ENCODE data around the gene AFF3. TPM values are rescaled to one million over a fixed set of nuclear protein-coding genes. Genes with fewer than 3 reads are reported as not detected.

The AFF3 gene
- total and polyA plus RNA-seq, 4 donors, result 0.48 to 5.3 (median 2.3) TPM

DNA sequence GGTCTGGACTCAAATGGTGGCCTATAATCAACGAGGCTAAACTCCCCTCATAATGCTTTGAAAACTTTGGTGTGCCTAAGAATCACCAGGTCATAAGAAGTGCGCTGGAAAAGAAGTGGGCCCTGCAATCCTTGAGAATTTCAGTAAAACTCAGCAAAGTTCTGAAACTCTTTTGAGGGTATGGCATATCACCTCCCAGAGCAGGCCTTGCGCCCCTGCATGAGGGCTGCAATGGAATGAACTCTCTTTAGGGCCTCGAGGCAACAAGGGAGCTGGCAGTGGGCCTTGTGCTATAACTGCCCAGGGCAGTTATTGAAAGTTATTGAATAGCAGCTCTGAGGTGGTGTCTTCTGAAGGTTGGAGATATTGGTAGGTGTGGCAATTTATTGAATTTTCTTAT is 34.5 kb upstream of the AFF3 start:
- no peak for TF ChIP-seq FOXA2 (IDR thresholded peaks at IDR 0.05)
- TF ChIP-seq, protein P1, sequence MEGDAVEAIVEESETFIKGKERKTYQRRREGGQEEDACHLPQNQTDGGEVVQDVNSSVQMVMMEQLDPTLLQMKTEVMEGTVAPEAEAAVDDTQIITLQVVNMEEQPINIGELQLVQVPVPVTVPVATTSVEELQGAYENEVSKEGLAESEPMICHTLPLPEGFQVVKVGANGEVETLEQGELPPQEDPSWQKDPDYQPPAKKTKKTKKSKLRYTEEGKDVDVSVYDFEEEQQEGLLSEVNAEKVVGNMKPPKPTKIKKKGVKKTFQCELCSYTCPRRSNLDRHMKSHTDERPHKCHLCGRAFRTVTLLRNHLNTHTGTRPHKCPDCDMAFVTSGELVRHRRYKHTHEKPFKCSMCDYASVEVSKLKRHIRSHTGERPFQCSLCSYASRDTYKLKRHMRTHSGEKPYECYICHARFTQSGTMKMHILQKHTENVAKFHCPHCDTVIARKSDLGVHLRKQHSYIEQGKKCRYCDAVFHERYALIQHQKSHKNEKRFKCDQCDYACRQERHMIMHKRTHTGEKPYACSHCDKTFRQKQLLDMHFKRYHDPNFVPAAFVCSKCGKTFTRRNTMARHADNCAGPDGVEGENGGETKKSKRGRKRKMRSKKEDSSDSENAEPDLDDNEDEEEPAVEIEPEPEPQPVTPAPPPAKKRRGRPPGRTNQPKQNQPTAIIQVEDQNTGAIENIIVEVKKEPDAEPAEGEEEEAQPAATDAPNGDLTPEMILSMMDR (IDR thresholded peaks at IDR 0.05; ENCODE audit: low read depth, low read length, missing input control), result no peak
- no peak for TF ChIP-seq FOXA1 (IDR thresholded peaks at IDR 0.05)
- TF ChIP-seq, protein P2, sequence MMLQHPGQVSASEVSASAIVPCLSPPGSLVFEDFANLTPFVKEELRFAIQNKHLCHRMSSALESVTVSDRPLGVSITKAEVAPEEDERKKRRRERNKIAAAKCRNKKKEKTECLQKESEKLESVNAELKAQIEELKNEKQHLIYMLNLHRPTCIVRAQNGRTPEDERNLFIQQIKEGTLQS (IDR thresholded peaks at IDR 0.05), result no peak
- TF ChIP-seq JUND (IDR thresholded peaks at IDR 0.05), result no peak
- no peak for TF ChIP-seq TAF1 (conservative IDR thresholded peaks at IDR 0.05)
- TF ChIP-seq RAD21 (IDR thresholded peaks at IDR 0.05), result no peak
- TF ChIP-seq GABPA (IDR thresholded peaks at IDR 0.05 in 1 of 2, conservative IDR thresholded peaks at IDR 0.05 in 1 of 2), result no peak
- no peak for TF ChIP-seq NR2F2 (IDR thresholded peaks at IDR 0.05)
- no peak for TF ChIP-seq HNF4G (IDR thresholded peaks at IDR 0.05)
- no peak for TF ChIP-seq YY1 (IDR thresholded peaks at IDR 0.05)
- no peak for TF ChIP-seq SP1 (IDR thresholded peaks at IDR 0.05)
- Histone ChIP-seq H3K4me3 (ENCODE audit: low read depth in 1 of 3, low read length in 3 of 3) (no peak overlapping the region), H3K9ac (ENCODE audit: low read depth in 1 of 2, low read length in 2 of 2) (no peak overlapping the region), H3K36me3 (ENCODE audit: control insufficient read depth in 4 of 4, insufficient read depth in 3 of 4, low read depth in 1 of 4, low read length in 3 of 4) (no peaks in the 10 kb centered on the region), H3K9me3 (ENCODE audit: control insufficient read depth in 4 of 4, low read length in 3 of 4) (no peaks in the 10 kb centered on the region), H3K27me3 (ENCODE audit: control insufficient read depth in 4 of 4, insufficient read depth in 4 of 4, low read length in 3 of 4) (no peaks in the 10 kb centered on the region), H3K27ac (ENCODE audit: low read depth in 1 of 2, low read length in 2 of 2) (no peak overlapping the region), H3K4me1 (ENCODE audit: control insufficient read depth in 4 of 4, insufficient read depth in 4 of 4, low read length in 3 of 4) (peaks cover 0 to 3% (median 1%) of the 10 kb centered on the region in 4 donors)
- 92% methylated on average over 4 of the region's 4 CpGs for WGBS
- DNase-seq (ENCODE audit: low spot score), result no peak

DNA sequence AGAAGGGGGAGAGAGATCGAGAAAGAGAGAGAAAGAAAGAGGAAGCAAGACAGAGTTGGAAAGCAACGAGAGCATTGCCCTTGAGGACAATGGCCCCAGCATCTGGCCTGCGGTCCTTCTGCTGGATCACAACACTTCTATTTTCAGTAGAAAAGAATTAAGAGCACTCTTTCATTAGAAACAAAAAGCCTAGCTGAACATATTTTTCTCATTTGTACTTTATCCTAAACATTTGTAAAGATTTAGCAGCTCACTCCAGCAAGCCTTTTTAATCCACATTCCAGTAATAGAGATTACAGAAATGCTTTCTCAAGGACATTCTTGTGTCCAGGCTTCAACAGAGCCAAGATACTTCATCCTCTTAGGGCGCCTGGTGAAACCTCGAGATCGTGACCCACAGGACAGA is 31.6 kb upstream of the AFF3 start:
- H3K4me1 ChIP-seq (ENCODE audit: control insufficient read depth in 4 of 4, insufficient read depth in 4 of 4, low read length in 3 of 4), result peaks cover 0 to 3% (median 1%) of the 10 kb centered on the region in 4 donors
- no peaks in the 10 kb centered on the region for H3K9me3 ChIP-seq (ENCODE audit: control insufficient read depth in 4 of 4, low read length in 3 of 4)
- 52% methylated on average over 6 of the region's 6 CpGs for WGBS
- H3K4me3 ChIP-seq (ENCODE audit: low read depth in 1 of 3, low read length in 3 of 3), result peak overlapping the region; percentile 8 to 53 (median 8)
- TF ChIP-seq SP1 (IDR thresholded peaks at IDR 0.05) (peak; percentile 42), HNF4A (conservative IDR thresholded peaks at IDR 0.05) (peak; percentile 11 to 16), FOXA2 (IDR thresholded peaks at IDR 0.05) (no peak), NR2F2 (IDR thresholded peaks at IDR 0.05) (no peak), RXRA (IDR thresholded peaks at IDR 0.05) (peak; percentile 99), TAF1 (conservative IDR thresholded peaks at IDR 0.05) (no peak), EGR1 (IDR thresholded peaks at IDR 0.05; ENCODE audit: low read depth in 2 of 2) (no peak), FOXA1 (IDR thresholded peaks at IDR 0.05) (no peak), GABPA (IDR thresholded peaks at IDR 0.05 in 1 of 2, conservative IDR thresholded peaks at IDR 0.05 in 1 of 2) (no peak), JUND (IDR thresholded peaks at IDR 0.05) (no peak), RAD21 (IDR thresholded peaks at IDR 0.05) (peak; percentile 16 to 48), YY1 (IDR thresholded peaks at IDR 0.05) (no peak), HNF4G (IDR thresholded peaks at IDR 0.05) (no peak)
- TF ChIP-seq, protein P1 (IDR thresholded peaks at IDR 0.05; ENCODE audit: low read depth, low read length, missing input control), result no peak
- TF ChIP-seq, protein P3, sequence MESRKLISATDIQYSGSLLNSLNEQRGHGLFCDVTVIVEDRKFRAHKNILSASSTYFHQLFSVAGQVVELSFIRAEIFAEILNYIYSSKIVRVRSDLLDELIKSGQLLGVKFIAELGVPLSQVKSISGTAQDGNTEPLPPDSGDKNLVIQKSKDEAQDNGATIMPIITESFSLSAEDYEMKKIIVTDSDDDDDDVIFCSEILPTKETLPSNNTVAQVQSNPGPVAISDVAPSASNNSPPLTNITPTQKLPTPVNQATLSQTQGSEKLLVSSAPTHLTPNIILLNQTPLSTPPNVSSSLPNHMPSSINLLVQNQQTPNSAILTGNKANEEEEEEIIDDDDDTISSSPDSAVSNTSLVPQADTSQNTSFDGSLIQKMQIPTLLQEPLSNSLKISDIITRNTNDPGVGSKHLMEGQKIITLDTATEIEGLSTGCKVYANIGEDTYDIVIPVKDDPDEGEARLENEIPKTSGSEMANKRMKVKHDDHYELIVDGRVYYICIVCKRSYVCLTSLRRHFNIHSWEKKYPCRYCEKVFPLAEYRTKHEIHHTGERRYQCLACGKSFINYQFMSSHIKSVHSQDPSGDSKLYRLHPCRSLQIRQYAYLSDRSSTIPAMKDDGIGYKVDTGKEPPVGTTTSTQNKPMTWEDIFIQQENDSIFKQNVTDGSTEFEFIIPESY (IDR thresholded peaks at IDR 0.05), result no peak
- TF ChIP-seq, protein P4, sequence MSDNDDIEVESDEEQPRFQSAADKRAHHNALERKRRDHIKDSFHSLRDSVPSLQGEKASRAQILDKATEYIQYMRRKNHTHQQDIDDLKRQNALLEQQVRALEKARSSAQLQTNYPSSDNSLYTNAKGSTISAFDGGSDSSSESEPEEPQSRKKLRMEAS (IDR thresholded peaks at IDR 0.05), result no peak
- TF ChIP-seq, protein P2 (IDR thresholded peaks at IDR 0.05), result no peak
- TF ChIP-seq, protein P5, sequence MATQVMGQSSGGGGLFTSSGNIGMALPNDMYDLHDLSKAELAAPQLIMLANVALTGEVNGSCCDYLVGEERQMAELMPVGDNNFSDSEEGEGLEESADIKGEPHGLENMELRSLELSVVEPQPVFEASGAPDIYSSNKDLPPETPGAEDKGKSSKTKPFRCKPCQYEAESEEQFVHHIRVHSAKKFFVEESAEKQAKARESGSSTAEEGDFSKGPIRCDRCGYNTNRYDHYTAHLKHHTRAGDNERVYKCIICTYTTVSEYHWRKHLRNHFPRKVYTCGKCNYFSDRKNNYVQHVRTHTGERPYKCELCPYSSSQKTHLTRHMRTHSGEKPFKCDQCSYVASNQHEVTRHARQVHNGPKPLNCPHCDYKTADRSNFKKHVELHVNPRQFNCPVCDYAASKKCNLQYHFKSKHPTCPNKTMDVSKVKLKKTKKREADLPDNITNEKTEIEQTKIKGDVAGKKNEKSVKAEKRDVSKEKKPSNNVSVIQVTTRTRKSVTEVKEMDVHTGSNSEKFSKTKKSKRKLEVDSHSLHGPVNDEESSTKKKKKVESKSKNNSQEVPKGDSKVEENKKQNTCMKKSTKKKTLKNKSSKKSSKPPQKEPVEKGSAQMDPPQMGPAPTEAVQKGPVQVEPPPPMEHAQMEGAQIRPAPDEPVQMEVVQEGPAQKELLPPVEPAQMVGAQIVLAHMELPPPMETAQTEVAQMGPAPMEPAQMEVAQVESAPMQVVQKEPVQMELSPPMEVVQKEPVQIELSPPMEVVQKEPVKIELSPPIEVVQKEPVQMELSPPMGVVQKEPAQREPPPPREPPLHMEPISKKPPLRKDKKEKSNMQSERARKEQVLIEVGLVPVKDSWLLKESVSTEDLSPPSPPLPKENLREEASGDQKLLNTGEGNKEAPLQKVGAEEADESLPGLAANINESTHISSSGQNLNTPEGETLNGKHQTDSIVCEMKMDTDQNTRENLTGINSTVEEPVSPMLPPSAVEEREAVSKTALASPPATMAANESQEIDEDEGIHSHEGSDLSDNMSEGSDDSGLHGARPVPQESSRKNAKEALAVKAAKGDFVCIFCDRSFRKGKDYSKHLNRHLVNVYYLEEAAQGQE (IDR thresholded peaks at IDR 0.05), result no peak
- no peaks in the 10 kb centered on the region for H3K36me3 ChIP-seq (ENCODE audit: control insufficient read depth in 4 of 4, insufficient read depth in 3 of 4, low read depth in 1 of 4, low read length in 3 of 4)
- no peak overlapping the region for H3K27ac ChIP-seq (ENCODE audit: low read depth in 1 of 2, low read length in 2 of 2)
- DNase-seq (ENCODE audit: low spot score), result no peak
- no peaks in the 10 kb centered on the region for H3K27me3 ChIP-seq (ENCODE audit: control insufficient read depth in 4 of 4, insufficient read depth in 4 of 4, low read length in 3 of 4)
- H3K9ac ChIP-seq (ENCODE audit: low read depth in 1 of 2, low read length in 2 of 2), result no peak overlapping the region

Data from liver (tissue), 9 donors.